K562 (cell line): Measurements from ENCODE around the gene RREB1. TPM values are rescaled to one million over a fixed set of nuclear protein-coding genes. Genes with fewer than 3 reads are reported as not detected.
A peak's percentile ranks its signal among the peaks of the same experiment; 100 is the strongest.

ENCODE experiments used
- BACH1 ChIP-seq: fragments of 200-800 bp; sonication (Bioruptor generic); IDR thresholded peaks from 2 replicates; pipeline ENCODE4 v1.6.1; 2016; ENCODE audit warnings: missing genetic modification characterization, missing compliant biosample characterization
- BRD4 ChIP-seq: fragments of 200-600 bp; sonication (generic); IDR thresholded peaks from 2 replicates; pipeline ENCODE4 v1.6.1; 2017; ENCODE audit warnings: inconsistent platforms
- ELF4 ChIP-seq: fragments of 450-650 bp; formaldehyde crosslinking; IDR thresholded peaks from 2 replicates; pipeline ENCODE4 v1.4.0; 2022; ENCODE audit warnings: missing genetic modification characterization
- ETV1 ChIP-seq: fragments of 450-650 bp; conservative IDR thresholded peaks from 2 replicates; pipeline ENCODE4 v1.6.1; 2016; ENCODE audit warnings: missing genetic modification characterization, control low read depth, low read depth, missing compliant biosample characterization
- MYNN ChIP-seq, 2 experiments: sonication (generic); formaldehyde crosslinking in 1 of 2; IDR thresholded peaks; 2 replicates each; pipeline versions ENCODE4 v1.5.0 to v1.6.1; 2016 to 2020; ENCODE audit warnings: antibody characterized with exemption in 1 of 2, missing genetic modification reagents in 1 of 2
- NCOA6 ChIP-seq: fragments of 450-650 bp; IDR thresholded peaks from 2 replicates; pipeline ENCODE4 v1.6.1; 2017; ENCODE audit warnings: mild to moderate bottlenecking
- NCOR1 ChIP-seq: fragments of 450-650 bp; IDR thresholded peaks from 2 replicates; pipeline ENCODE4 v1.6.1; 2016; ENCODE audit warnings: mild to moderate bottlenecking, moderate library complexity
- PRPF4 ChIP-seq: fragments of 200-400 bp; formaldehyde crosslinking; IDR thresholded peaks from one replicate; pipeline ENCODE4 v1.6.1; 2017; ENCODE audit warnings: low read length, low read depth, mild to moderate bottlenecking; ENCODE audit not compliant: insufficient read depth, poor library complexity, severe bottlenecking
- PTRF ChIP-seq: fragments of 450-650 bp; IDR thresholded peaks from 2 replicates; pipeline ENCODE4 v1.6.1; 2016; ENCODE audit warnings: mild to moderate bottlenecking, missing genetic modification characterization, missing compliant biosample characterization
- RBM34 ChIP-seq: fragments of 200-400 bp; formaldehyde crosslinking; IDR thresholded peaks from 2 replicates; pipeline ENCODE4 v1.6.1; 2018; ENCODE audit warnings: low read length, borderline replicate concordance; ENCODE audit not compliant: insufficient read depth
- SMARCB1 ChIP-seq: IDR thresholded peaks from 2 replicates; pipeline ENCODE4 v1.6.1; 2011; ENCODE audit warnings: improper control_type of control experiment, low read depth; ENCODE audit not compliant: insufficient read length
- TAF1 ChIP-seq: IDR thresholded peaks from 2 replicates; pipeline ENCODE4 v1.6.1; 2011; ENCODE audit warnings: mild to moderate bottlenecking, low read length, moderate library complexity; ENCODE audit not compliant: insufficient read depth, control insufficient read depth, severe bottlenecking; ENCODE audit errors: extremely low read depth
- TFAP4 ChIP-seq: sonication (generic); formaldehyde crosslinking; IDR thresholded peaks from 2 replicates; pipeline ENCODE4 v1.8.0; 2022; ENCODE audit warnings: missing genetic modification reagents, mild to moderate bottlenecking, moderate library complexity, borderline replicate concordance
- TRIM28 ChIP-seq: fragments of 450-650 bp; IDR thresholded peaks from 2 replicates; pipeline ENCODE4 v1.6.1; 2017
- ZFP30 ChIP-seq: fragments of 250-450 bp; sonication (Bioruptor Pico); IDR thresholded peaks from 2 replicates; pipeline ENCODE4 v1.8.0; 2022; ENCODE audit warnings: moderate library complexity, mild to moderate bottlenecking, inconsistent platforms, borderline replicate concordance
- ZKSCAN8 ChIP-seq: fragments of 200-800 bp; sonication (Bioruptor generic); IDR thresholded peaks from 2 replicates; pipeline ENCODE4 v1.6.1; 2016; ENCODE audit warnings: missing genetic modification characterization, missing compliant biosample characterization
- ZNF217 ChIP-seq: sonication (generic); formaldehyde crosslinking; IDR thresholded peaks from 2 replicates; pipeline ENCODE4 v1.8.0; 2022; ENCODE audit warnings: mild to moderate bottlenecking, missing genetic modification reagents
- ZNF644 ChIP-seq: fragments of 200-800 bp; sonication (Bioruptor generic); IDR thresholded peaks from 2 replicates; pipeline ENCODE4 v1.6.1; 2016; ENCODE audit warnings: low read depth, missing genetic modification characterization, missing compliant biosample characterization
- ZNF740 ChIP-seq, 3 experiments: fragments of 200-800 bp in 1 of 3; sonication (Bioruptor generic) in 1 of 3; sonication (generic) in 1 of 3; formaldehyde crosslinking in 1 of 3; IDR thresholded peaks; 2 replicates each; pipeline versions ENCODE4 v1.6.1 to v1.8.0; 2016 to 2022; ENCODE audit warnings: mild to moderate bottlenecking in 2 of 3, missing compliant biosample characterization in 2 of 3, missing genetic modification characterization in 2 of 3, missing genetic modification reagents in 1 of 3
- polyA plus RNA-seq, 8 experiments: library from polyadenylated mRNA; depleted of rRNA in 4 of 8; stranded (reverse) in 5 of 8; unstranded in 3 of 8; fragments of >200 nt; fragmentation: Nextera tagmentation in 2 of 8; fragmentation: Illumina TruSeq in 1 of 8; extraction: Ambion mirVana in 2 of 8; extraction: Trizol in 1 of 8; gene quantifications; 2 replicates each; pipeline versions ENCODE4 v1.2.1 to v1.2.3, GENCODE V29; 2011 to 2014; ENCODE audit warnings: inconsistent platforms in 1 of 8, missing spikeins in 1 of 8
- total RNA-seq, 7 experiments: library from RNA; depleted of rRNA in 6 of 7; stranded (reverse); fragments of >200 nt in 6 of 7; fragmentation: Illumina TruSeq in 2 of 7; extraction: Trizol in 2 of 7; gene quantifications; 2 replicates each; pipeline versions ENCODE4 v1.2.1 to v1.2.3, GENCODE V29; 2011 to 2021; ENCODE audit warnings: low replicate concordance in 1 of 7
- TF ChIP-seq, protein P1 (sequence below): IDR thresholded peaks from 2 replicates; pipeline ENCODE4 v1.6.1; 2014; ENCODE audit warnings: antibody characterized with exemption
- TF ChIP-seq, protein P2 (sequence below): sonication (generic); formaldehyde crosslinking; IDR thresholded peaks from 2 replicates; pipeline ENCODE4 v1.8.0; 2023; ENCODE audit warnings: mild to moderate bottlenecking, missing genetic modification reagents

The RREB1 gene
- total and polyA plus RNA-seq, 9 of the 15 experiments (the other 6 are each of a cell fraction or from before 2014, with no cell fraction given): 3.3 to 64.2 (median 19.3) TPM

- TF ChIP-seq ZKSCAN8 (CRISPR knock-in tag): peak; percentile 75; the same call in 1 of the 2 replicates
- TF ChIP-seq ZNF217 (CRISPR knock-in tag): no peak
- TF ChIP-seq ZNF644 (tag): 0 out of 2 replicates have a peak, but pooled peaks have one; percentile 15
- TF ChIP-seq TRIM28: no peak
- no peak for TF ChIP-seq PRPF4
- TF ChIP-seq, protein P1, sequence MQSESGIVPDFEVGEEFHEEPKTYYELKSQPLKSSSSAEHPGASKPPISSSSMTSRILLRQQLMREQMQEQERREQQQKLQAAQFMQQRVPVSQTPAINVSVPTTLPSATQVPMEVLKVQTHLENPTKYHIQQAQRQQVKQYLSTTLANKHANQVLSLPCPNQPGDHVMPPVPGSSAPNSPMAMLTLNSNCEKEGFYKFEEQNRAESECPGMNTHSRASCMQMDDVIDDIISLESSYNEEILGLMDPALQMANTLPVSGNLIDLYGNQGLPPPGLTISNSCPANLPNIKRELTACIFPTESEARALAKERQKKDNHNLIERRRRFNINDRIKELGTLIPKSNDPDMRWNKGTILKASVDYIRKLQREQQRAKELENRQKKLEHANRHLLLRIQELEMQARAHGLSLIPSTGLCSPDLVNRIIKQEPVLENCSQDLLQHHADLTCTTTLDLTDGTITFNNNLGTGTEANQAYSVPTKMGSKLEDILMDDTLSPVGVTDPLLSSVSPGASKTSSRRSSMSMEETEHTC: no peak
- no peak for TF ChIP-seq RBM34
- peak; percentile 30; the same call in 1 of the 2 replicates for TF ChIP-seq ETV1 (tag)
- TF ChIP-seq BRD4: no peak
- TF ChIP-seq ZFP30 (CRISPR knock-in tag): no peak
- TF ChIP-seq, protein P2, sequence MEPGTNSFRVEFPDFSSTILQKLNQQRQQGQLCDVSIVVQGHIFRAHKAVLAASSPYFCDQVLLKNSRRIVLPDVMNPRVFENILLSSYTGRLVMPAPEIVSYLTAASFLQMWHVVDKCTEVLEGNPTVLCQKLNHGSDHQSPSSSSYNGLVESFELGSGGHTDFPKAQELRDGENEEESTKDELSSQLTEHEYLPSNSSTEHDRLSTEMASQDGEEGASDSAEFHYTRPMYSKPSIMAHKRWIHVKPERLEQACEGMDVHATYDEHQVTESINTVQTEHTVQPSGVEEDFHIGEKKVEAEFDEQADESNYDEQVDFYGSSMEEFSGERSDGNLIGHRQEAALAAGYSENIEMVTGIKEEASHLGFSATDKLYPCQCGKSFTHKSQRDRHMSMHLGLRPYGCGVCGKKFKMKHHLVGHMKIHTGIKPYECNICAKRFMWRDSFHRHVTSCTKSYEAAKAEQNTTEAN (CRISPR knock-in tag): no peak
- TF ChIP-seq NCOR1: no peak
- no peak for TF ChIP-seq ZNF740 (CRISPR knock-in tag; IDR thresholded peaks at IDR 0.05)
- peak; percentile 22 to 44; a peak in 1 of 4 replicates for TF ChIP-seq ZNF740 (tag; IDR thresholded peaks at IDR 0.05)
- no peak for TF ChIP-seq NCOA6
- TF ChIP-seq BACH1 (tag): peak; percentile 34; the same call in 1 of the 2 replicates
- TF ChIP-seq SMARCB1: no peak
- TF ChIP-seq TAF1: no peak
- no peak for TF ChIP-seq MYNN (IDR thresholded peaks at IDR 0.05)
- no peak for TF ChIP-seq MYNN (CRISPR knock-in tag; IDR thresholded peaks at IDR 0.05)
- TF ChIP-seq PTRF (tag): no peak
- no peak; the same call in 1 of the 2 replicates for TF ChIP-seq TFAP4 (CRISPR knock-in tag)
- no peak for TF ChIP-seq ELF4 (CRISPR knock-in tag)
Measured at GRCh38 chr6:7106215-7106751, 1.5 kb upstream of the RREB1 start (continued).
